Measurements from ENCODE around the gene CYP2B6.
"Not testable (repeated sequence)": the region's sequence is repeated elsewhere in the genome, so short reads cannot be mapped to it uniquely, and the experiment has no call there.

DNA sequence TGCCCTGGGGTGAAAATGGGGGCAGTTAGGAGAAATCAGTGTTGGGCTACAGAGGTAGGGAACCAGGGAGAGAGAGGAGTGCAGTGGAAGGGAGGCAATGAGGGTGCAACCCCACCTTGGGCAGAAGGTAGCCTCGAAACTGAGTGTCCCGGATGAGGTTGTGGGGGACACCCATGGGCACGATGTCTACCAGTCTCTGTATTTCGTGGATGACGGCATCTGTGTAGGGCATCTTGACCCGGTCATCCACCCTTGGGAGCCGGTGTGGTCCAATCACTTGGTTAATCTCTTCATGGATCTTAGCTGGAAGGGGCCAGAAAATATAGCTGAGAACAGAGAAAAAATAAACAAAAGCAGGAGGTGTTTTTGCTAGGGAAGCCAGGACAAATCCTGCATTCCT is 61.1 kb downstream of the CYP2B6 start:
- TF ChIP-seq, protein P1, sequence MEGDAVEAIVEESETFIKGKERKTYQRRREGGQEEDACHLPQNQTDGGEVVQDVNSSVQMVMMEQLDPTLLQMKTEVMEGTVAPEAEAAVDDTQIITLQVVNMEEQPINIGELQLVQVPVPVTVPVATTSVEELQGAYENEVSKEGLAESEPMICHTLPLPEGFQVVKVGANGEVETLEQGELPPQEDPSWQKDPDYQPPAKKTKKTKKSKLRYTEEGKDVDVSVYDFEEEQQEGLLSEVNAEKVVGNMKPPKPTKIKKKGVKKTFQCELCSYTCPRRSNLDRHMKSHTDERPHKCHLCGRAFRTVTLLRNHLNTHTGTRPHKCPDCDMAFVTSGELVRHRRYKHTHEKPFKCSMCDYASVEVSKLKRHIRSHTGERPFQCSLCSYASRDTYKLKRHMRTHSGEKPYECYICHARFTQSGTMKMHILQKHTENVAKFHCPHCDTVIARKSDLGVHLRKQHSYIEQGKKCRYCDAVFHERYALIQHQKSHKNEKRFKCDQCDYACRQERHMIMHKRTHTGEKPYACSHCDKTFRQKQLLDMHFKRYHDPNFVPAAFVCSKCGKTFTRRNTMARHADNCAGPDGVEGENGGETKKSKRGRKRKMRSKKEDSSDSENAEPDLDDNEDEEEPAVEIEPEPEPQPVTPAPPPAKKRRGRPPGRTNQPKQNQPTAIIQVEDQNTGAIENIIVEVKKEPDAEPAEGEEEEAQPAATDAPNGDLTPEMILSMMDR (conservative IDR thresholded peaks at IDR 0.05; ENCODE audit: low read length): not testable (repeated sequence)
- TF ChIP-seq EZH2phosphoT487 (IDR thresholded peaks at IDR 0.05; ENCODE audit: borderline replicate concordance): not testable (repeated sequence)

All from Loucy (cell line).